Panc1 (cell line): ENCODE data around the gene MOB3A. TPM values are rescaled to one million over a fixed set of nuclear protein-coding genes. Genes with fewer than 3 reads are reported as not detected.

Experiments used
- ATAC-seq: fragments of 200-7000 bp; cut with Tn5 transposase; 2 replicates; pipeline ENCODE4 v1.9.1; 2020; ENCODE audit warnings: mild to moderate bottlenecking, moderate library complexity
- BruUV-seq: library from RNA; stranded (reverse); fragments of 400-500 nt; replicated peaks from 2 replicates; lab custom pipeline; 2021; lab: Mats Ljungman, UMichigan
- CTCF ChIA-PET: fragments of 300-600 bp; sonication (Branson Sonifier 250); formaldehyde crosslinking; loops from one replicate; lab custom pipeline; 2022; ENCODE audit warnings: antibody characterized with exemption; lab: Charles Lee
- POLR2A ChIA-PET: fragments of 300-600 bp; sonication (Branson Sonifier 250); formaldehyde crosslinking; loops from one replicate; lab custom pipeline; 2022; ENCODE audit warnings: antibody characterized with exemption; lab: Charles Lee
- DNase-seq: peaks from one replicate; pipeline ENCODE4 v3.0.0-alpha.2; 2010; ENCODE audit warnings: low read depth, low spot score
- H3K27ac ChIP-seq: 2 replicates; pipeline ENCODE4 v1.5.1; 2011; ENCODE audit warnings: mild to moderate bottlenecking, low read length, inconsistent platforms
- H3K27me3 ChIP-seq: fragments of 200-500 bp; sonication (Bioruptor generic); 2 replicates; pipeline ENCODE4 v1.6.0; 2014; ENCODE audit warnings: low read length, inconsistent platforms; ENCODE audit not compliant: control insufficient read depth, insufficient read depth
- H3K36me3 ChIP-seq: fragments of 200-500 bp; sonication (Bioruptor generic); 2 replicates; pipeline ENCODE4 v1.5.1; 2014; ENCODE audit warnings: inconsistent platforms, mild to moderate bottlenecking, low read length, moderate library complexity; ENCODE audit not compliant: control insufficient read depth, insufficient read depth
- H3K4me1 ChIP-seq: 2 replicates; pipeline ENCODE4 v1.5.1; 2011; ENCODE audit warnings: inconsistent platforms, mild to moderate bottlenecking, low read length, moderate library complexity; ENCODE audit not compliant: control insufficient read depth, insufficient read depth
- H3K4me3 ChIP-seq, 2 experiments: 2 replicates each; pipeline ENCODE4 v1.5.1; 2011 to 2012; ENCODE audit warnings: low read depth in 2 of 2, low read length in 2 of 2, mild to moderate bottlenecking in 2 of 2, inconsistent platforms in 1 of 2, moderate library complexity in 1 of 2
- H3K9me3 ChIP-seq: fragments of 200-500 bp; sonication (Bioruptor generic); 2 replicates; pipeline ENCODE4 v1.5.1; 2014; ENCODE audit warnings: low read depth, mild to moderate bottlenecking, inconsistent platforms, low read length, moderate library complexity; ENCODE audit not compliant: control insufficient read depth, insufficient read depth
- CTCF ChIP-seq: fragments of 450-650 bp; IDR thresholded peaks from 2 replicates; pipeline ENCODE4 v1.5.1; 2017; ENCODE audit warnings: mild to moderate bottlenecking
- POLR2AphosphoS5 ChIP-seq: IDR thresholded peaks from 2 replicates; pipeline ENCODE4 v1.6.1; 2012; ENCODE audit warnings: mild to moderate bottlenecking, low read depth, low read length, moderate library complexity
- REST ChIP-seq, 2 experiments: IDR thresholded peaks; 2 replicates each; pipeline ENCODE4 v1.6.1; 2011 to 2012; ENCODE audit warnings: low read depth in 2 of 2, control low read depth in 1 of 2, low read length in 1 of 2, mild to moderate bottlenecking in 1 of 2, moderate library complexity in 1 of 2; ENCODE audit not compliant: insufficient read depth in 1 of 2
- SIN3A ChIP-seq: IDR thresholded peaks from 2 replicates; pipeline ENCODE4 v1.6.1; 2012; ENCODE audit warnings: low read depth, mild to moderate bottlenecking, low read length, moderate library complexity, borderline replicate concordance; ENCODE audit not compliant: insufficient read depth
- TCF7L2 ChIP-seq: IDR thresholded peaks from 2 replicates; pipeline ENCODE4 v1.6.1; 2011; ENCODE audit warnings: mild to moderate bottlenecking, low read depth, low read length, inconsistent platforms
- in situ Hi-C: cut with HindIII; loops from 2 replicates; pipeline ENCODE4 v1.10.0; 2016; ENCODE audit warnings: low sequenced_read_pairs, low pct_unique_long_range_greater_than_20kb
- intact Hi-C: fragments of 100-400 bp; cut with micrococcal nuclease; formaldehyde crosslinking; loops from one replicate; pipeline ENCODE4 v1.10.0; 2022; ENCODE audit not compliant: unreplicated experiment
- total RNA-seq: library from RNA; stranded (reverse); gene quantifications from one replicate; pipeline ENCODE4 v1.2.1, GENCODE V29; 2021; ENCODE audit not compliant: unreplicated experiment

Gene MOB3A
- total RNA-seq, 1 experiment from 2014 or later: 36.3 TPM

GRCh38 chr19:2140138-2140569, 44.0 kb upstream of the MOB3A start:
- intact Hi-C loops (no loop called here), in situ Hi-C loops (no loop called here)
- BruUV-seq: no TSS peak
- ATAC-seq (no peak), DNase-seq (no peak)
- POLR2A ChIA-PET: no interaction called here
- CTCF ChIA-PET: no interaction called here
- no peak for TF ChIP-seq POLR2AphosphoS5
- no peak for TF ChIP-seq TCF7L2
- no peak for TF ChIP-seq CTCF
- no peak for TF ChIP-seq REST (IDR thresholded peaks at IDR 0.05; ENCODE audit: insufficient read depth in 1 of 2, low read depth in 2 of 2, low read length in 1 of 2)
- TF ChIP-seq SIN3A: no peak
- Histone ChIP-seq H3K27me3 (no peaks in the 10 kb centered on the region), H3K4me1 (no peaks in the 10 kb centered on the region; the same call in 1 of the 2 replicates), H3K4me3 (no peak overlapping the region), H3K36me3 (no peaks in the 10 kb centered on the region; the same call in 1 of the 2 replicates), H3K27ac (no peak overlapping the region), H3K9me3 (no peaks in the 10 kb centered on the region)

GRCh38 chr19:2139385-2140137, 43.4 kb upstream of the MOB3A start:
- Histone ChIP-seq H3K4me1 (no peaks in the 10 kb centered on the region), H3K27me3 (no peaks in the 10 kb centered on the region), H3K9me3 (no peaks in the 10 kb centered on the region), H3K36me3 (no peaks in the 10 kb centered on the region; the same call in 1 of the 2 replicates), H3K27ac (no peak overlapping the region), H3K4me3 (no peak overlapping the region)
- TF ChIP-seq REST (IDR thresholded peaks at IDR 0.05; ENCODE audit: insufficient read depth in 1 of 2, low read depth in 2 of 2, low read length in 1 of 2) (no peak), POLR2AphosphoS5 (no peak), SIN3A (no peak), TCF7L2 (no peak), CTCF (no peak)
- ChIA-PET CTCF (no interaction called here), POLR2A (no interaction called here)
- ATAC-seq: no peak
- BruUV-seq: no TSS peak
- in situ Hi-C loops: no loop called here
- no peak for DNase-seq
- intact Hi-C loops: no loop called here
